HepG2 (cell line): ENCODE results near the gene CDH12. TPM values are rescaled to one million over a fixed set of nuclear protein-coding genes. Genes with fewer than 3 reads are reported as not detected.

Experiments
- ATAC-seq: fragments of 200-7000 bp; cut with Tn5 transposase; 3 replicates; pipeline ENCODE4 v1.9.1; 2020; ENCODE audit warnings: mild to moderate bottlenecking, moderate library complexity
- BruUV-seq: library from RNA; stranded (reverse); fragments of 400-500 nt; replicated peaks from 2 replicates; lab custom pipeline; 2021; lab: Mats Ljungman, UMichigan
- CTCF ChIA-PET: fragments of 300-600 bp; formaldehyde crosslinking; extraction: SDS; loops from one replicate; lab custom pipeline; 2021; ENCODE audit warnings: low total read pairs, inconsistent platforms, low intra/inter-chr PET ratio; lab: Yijun Ruan, JAX
- POLR2A ChIA-PET: fragments of 350-600 bp; sonication (Branson Sonifier 250); formaldehyde crosslinking; loops from one replicate; lab custom pipeline; 2020; ENCODE audit warnings: antibody characterized with exemption, inconsistent platforms; lab: Yijun Ruan, JAX
- DNase-seq: peaks from one replicate; pipeline ENCODE4 v3.0.0-alpha.2; 2015; ENCODE audit warnings: low spot score
- FAIRE-seq: peaks from 3 replicates; lab custom pipeline; 2011; peaks lifted over from hg19 to GRCh38; lab: Jason Lieb, UNC
- H2AFZ ChIP-seq: one replicate; pipeline ENCODE4 v1.6.1; 2011; ENCODE audit warnings: low read length, inconsistent platforms
- H3K27ac ChIP-seq: fragments of 300-600 bp; 3 replicates; pipeline ENCODE4 v1.8.0; 2011; ENCODE audit warnings: mixed run types, mild to moderate bottlenecking, mixed read lengths, low read length, inconsistent platforms; ENCODE audit not compliant: insufficient read depth; ENCODE audit errors: extremely low read length
- H3K27me3 ChIP-seq, 2 experiments: fragments of 200-600 bp in 1 of 2; 2 replicates in 1 of 2; 3 replicates in 1 of 2; pipeline versions ENCODE4 v1.6.0 to v1.8.0; 2011; ENCODE audit warnings: low read length in 2 of 2, mild to moderate bottlenecking in 2 of 2, moderate library complexity in 2 of 2, inconsistent platforms in 1 of 2; ENCODE audit not compliant: insufficient read depth in 2 of 2, control insufficient read depth in 1 of 2
- H3K36me3 ChIP-seq, 2 experiments: fragments of 200-600 bp in 1 of 2; replicated peaks in 1 of 2; 2 replicates in 1 of 2; 3 replicates in 1 of 2; pipeline versions ENCODE4 v1.5.1 to v1.8.0; 2011; ENCODE audit warnings: low read length in 2 of 2, inconsistent platforms in 1 of 2; ENCODE audit not compliant: insufficient read depth in 2 of 2, control insufficient read depth in 1 of 2
- H3K4me1 ChIP-seq: 2 replicates; pipeline ENCODE4 v1.5.1; 2012; ENCODE audit warnings: low read length, inconsistent platforms; ENCODE audit not compliant: insufficient read depth
- H3K4me2 ChIP-seq: 2 replicates; pipeline ENCODE4 v1.6.0; 2011; ENCODE audit warnings: low read depth, low read length, inconsistent platforms
- H3K4me3 ChIP-seq, 3 experiments: fragments of 200-600 bp in 1 of 3; sonication (generic), shearing (Covaris generic) in 1 of 3; replicated peaks in 1 of 3; 2 replicates each; pipeline ENCODE4 v1.5.1; 2011 to 2016; ENCODE audit warnings: low read length in 3 of 3, inconsistent platforms in 2 of 3, low read depth in 2 of 3, mild to moderate bottlenecking in 2 of 3, control low read depth in 1 of 3, mixed read lengths in 1 of 3; ENCODE audit not compliant: insufficient read depth in 1 of 3
- H3K79me2 ChIP-seq: one replicate; pipeline ENCODE4 v1.6.1; 2011; ENCODE audit warnings: low read length, inconsistent platforms; ENCODE audit not compliant: insufficient read depth
- H3K9ac ChIP-seq: 2 replicates; pipeline ENCODE4 v1.6.0; 2011; ENCODE audit warnings: mild to moderate bottlenecking, low read depth, low read length, inconsistent platforms; ENCODE audit not compliant: insufficient read depth
- H3K9me3 ChIP-seq: 2 replicates; pipeline ENCODE4 v1.5.1; 2012; ENCODE audit warnings: mild to moderate bottlenecking, low read length
- H4K20me1 ChIP-seq: 2 replicates; pipeline ENCODE4 v1.6.0; 2011; ENCODE audit warnings: inconsistent platforms, mild to moderate bottlenecking, low read length, moderate library complexity; ENCODE audit not compliant: insufficient read depth
- PAX8 ChIP-seq: sonication (generic); formaldehyde crosslinking; IDR thresholded peaks from 2 replicates; pipeline ENCODE4 v1.8.0; 2022; ENCODE audit warnings: mild to moderate bottlenecking, missing genetic modification reagents, borderline replicate concordance
- PHF20 ChIP-seq: sonication (generic); formaldehyde crosslinking; IDR thresholded peaks from 2 replicates; pipeline ENCODE4 v1.5.0; 2020; ENCODE audit warnings: mild to moderate bottlenecking, missing genetic modification reagents
- PRPF4 ChIP-seq: fragments of 200-400 bp; formaldehyde crosslinking; IDR thresholded peaks from 2 replicates; pipeline ENCODE4 v1.6.1; 2016; ENCODE audit warnings: low read length, low read depth; ENCODE audit not compliant: poor library complexity, severe bottlenecking
- REL ChIP-seq: sonication (generic); formaldehyde crosslinking; conservative IDR thresholded peaks from 2 replicates; pipeline ENCODE4 v1.8.0; 2022; ENCODE audit warnings: mild to moderate bottlenecking, missing genetic modification reagents, moderate library complexity
- ZBTB38 ChIP-seq: sonication (generic); formaldehyde crosslinking; IDR thresholded peaks from 2 replicates; pipeline ENCODE4 v1.5.1; 2020; ENCODE audit warnings: mild to moderate bottlenecking, missing genetic modification reagents
- ZC3H4 ChIP-seq: sonication (generic); formaldehyde crosslinking; IDR thresholded peaks from 2 replicates; pipeline ENCODE4 v1.4.0; 2020; ENCODE audit warnings: missing genetic modification reagents, borderline replicate concordance
- ZNF496 ChIP-seq: sonication (generic); formaldehyde crosslinking; IDR thresholded peaks from 2 replicates; pipeline ENCODE4 v1.8.1; 2023; ENCODE audit warnings: mild to moderate bottlenecking, moderate library complexity, missing genetic modification reagents; ENCODE audit not compliant: insufficient replicate concordance
- ZNF567 ChIP-seq: sonication (generic); formaldehyde crosslinking; IDR thresholded peaks from 2 replicates; pipeline ENCODE4 v1.8.1; 2023; ENCODE audit warnings: mild to moderate bottlenecking, missing genetic modification reagents, borderline replicate concordance
- ZNF670 ChIP-seq: sonication (generic); formaldehyde crosslinking; IDR thresholded peaks from 2 replicates; pipeline ENCODE4 v1.8.0; 2022; ENCODE audit warnings: mild to moderate bottlenecking, missing genetic modification reagents, borderline replicate concordance
- WGBS: methylation state at CpG from one replicate; pipeline ENCODE4 v1.1.6; 2017; ENCODE audit warnings: low lambda C conversion rate; 5-methylcytosine and 5-hydroxymethylcytosine counted together
- in situ Hi-C: cut with HindIII; loops from 2 replicates; pipeline ENCODE4 v1.10.0; 2017; ENCODE audit warnings: low pct_unique_long_range_greater_than_20kb; ENCODE audit not compliant: extremely low pct_ligation_motif_present
- intact Hi-C: fragments of 100-400 bp; cut with micrococcal nuclease; formaldehyde crosslinking; loops from one replicate; pipeline ENCODE4 v1.10.0; 2022; ENCODE audit not compliant: unreplicated experiment
- polyA plus RNA-seq, 8 experiments: library from polyadenylated mRNA; depleted of rRNA in 3 of 8; stranded (reverse) in 7 of 8; unstranded in 1 of 8; fragments of >200 nt; fragmentation: Illumina TruSeq in 4 of 8; extraction: Trizol in 4 of 8; gene quantifications; 2 replicates each; pipeline versions ENCODE4 v1.2.1 to v1.2.3, GENCODE V29; 2011 to 2016; ENCODE audit warnings: low read depth in 4 of 8, missing spikeins in 1 of 8, mixed read lengths in 1 of 8; ENCODE audit not compliant: insufficient read depth in 1 of 8
- total RNA-seq, 5 experiments: library from RNA; depleted of rRNA; stranded (reverse); fragments of >200 nt; fragmentation: Illumina TruSeq; extraction: Trizol; gene quantifications; 2 replicates each; pipeline ENCODE4 v1.2.3, GENCODE V29; 2016; ENCODE audit warnings: low read depth in 1 of 5
- TF ChIP-seq, protein P1 (sequence below): sonication (generic); formaldehyde crosslinking; IDR thresholded peaks from 2 replicates; pipeline ENCODE4 v1.5.0; 2020; ENCODE audit warnings: mild to moderate bottlenecking, missing genetic modification reagents
- TF ChIP-seq, protein P2 (sequence below): sonication (generic); formaldehyde crosslinking; IDR thresholded peaks from 2 replicates; pipeline ENCODE4 v1.5.1; 2020; ENCODE audit warnings: mild to moderate bottlenecking, missing genetic modification reagents, borderline replicate concordance

The CDH12 gene
- total and polyA plus RNA-seq, 2 of the 13 experiments (the other 11 are each of a cell fraction or from before 2014, with no cell fraction given), result not detected

DNA sequence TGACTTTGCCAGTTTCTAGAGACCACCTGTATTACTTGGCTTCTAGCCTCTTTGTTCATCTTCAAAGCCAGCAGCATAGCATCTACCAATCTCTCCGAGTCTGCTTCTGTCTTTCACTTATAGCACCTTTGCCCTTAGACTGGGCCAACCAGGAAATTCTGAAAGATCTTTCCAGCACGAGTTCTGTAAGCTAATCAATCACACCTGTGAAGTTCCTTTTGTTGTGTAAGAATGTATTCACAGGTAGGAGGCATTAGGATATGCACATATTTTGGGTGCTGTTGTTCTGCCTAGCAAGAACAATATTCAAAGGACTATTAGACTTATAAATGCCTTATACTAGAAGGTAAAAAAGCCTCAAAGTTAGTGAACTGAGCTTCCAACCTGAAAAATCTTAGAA lies 232.1 kb downstream of the CDH12 start:
- Histone ChIP-seq H3K27ac (no peak overlapping the region), H3K4me1 (no peaks in the 10 kb centered on the region), H3K36me3 (no peaks in the 10 kb centered on the region), H3K79me2 (no peaks in the 10 kb centered on the region), H4K20me1 (no peaks in the 10 kb centered on the region), H2AFZ (no peak overlapping the region)
- ATAC-seq, result no peak
- CTCF ChIA-PET, result no interaction called here
- no peak for TF ChIP-seq ZNF496
- TF ChIP-seq, protein P1, sequence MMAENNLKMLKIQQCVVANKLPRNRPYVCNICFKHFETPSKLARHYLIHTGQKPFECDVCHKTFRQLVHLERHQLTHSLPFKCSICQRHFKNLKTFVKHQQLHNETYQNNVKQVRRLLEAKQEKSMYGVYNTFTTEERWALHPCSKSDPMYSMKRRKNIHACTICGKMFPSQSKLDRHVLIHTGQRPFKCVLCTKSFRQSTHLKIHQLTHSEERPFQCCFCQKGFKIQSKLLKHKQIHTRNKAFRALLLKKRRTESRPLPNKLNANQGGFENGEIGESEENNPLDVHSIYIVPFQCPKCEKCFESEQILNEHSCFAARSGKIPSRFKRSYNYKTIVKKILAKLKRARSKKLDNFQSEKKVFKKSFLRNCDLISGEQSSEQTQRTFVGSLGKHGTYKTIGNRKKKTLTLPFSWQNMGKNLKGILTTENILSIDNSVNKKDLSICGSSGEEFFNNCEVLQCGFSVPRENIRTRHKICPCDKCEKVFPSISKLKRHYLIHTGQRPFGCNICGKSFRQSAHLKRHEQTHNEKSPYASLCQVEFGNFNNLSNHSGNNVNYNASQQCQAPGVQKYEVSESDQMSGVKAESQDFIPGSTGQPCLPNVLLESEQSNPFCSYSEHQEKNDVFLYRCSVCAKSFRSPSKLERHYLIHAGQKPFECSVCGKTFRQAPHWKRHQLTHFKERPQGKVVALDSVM (CRISPR knock-in tag), result no peak
- TF ChIP-seq, all 625 proteins: peak for 0
- H3K27me3 ChIP-seq, result no peaks in the 10 kb centered on the region
- no peak for FAIRE-seq
- H3K4me2 ChIP-seq, result no peak overlapping the region
- POLR2A ChIA-PET, result no interaction called here
- intact Hi-C loops (no loop called here), in situ Hi-C loops (no loop called here)
- BruUV-seq, result no TSS peak
- H3K4me3 ChIP-seq, result no peak overlapping the region
- 0% methylated on average over 2 of the region's 2 CpGs for WGBS
- DNase-seq, result no peak
- peaks cover 27% of the 10 kb centered on the region for H3K9me3 ChIP-seq
- no peak overlapping the region for H3K9ac ChIP-seq

DNA sequence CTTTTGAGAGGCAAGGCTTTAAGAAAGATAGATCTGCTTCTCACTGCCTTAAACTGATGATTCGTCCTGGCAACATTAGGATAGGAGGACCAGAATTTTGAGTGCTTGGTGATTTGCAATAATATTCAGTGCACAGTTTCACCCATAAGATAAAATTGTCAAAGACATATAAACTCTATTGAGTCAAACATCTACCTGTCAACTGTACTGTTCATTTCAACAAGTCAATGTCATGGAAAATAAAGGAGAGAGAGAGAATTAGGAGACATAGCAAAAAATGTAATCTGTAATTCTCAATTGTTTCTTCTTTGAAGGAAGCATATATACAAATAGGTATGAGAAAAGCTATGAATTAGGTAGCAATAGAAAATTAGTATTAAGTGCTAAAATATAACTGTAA lies 237.2 kb downstream of the CDH12 start:
- Histone ChIP-seq H2AFZ (no peak overlapping the region), H4K20me1 (no peaks in the 10 kb centered on the region), H3K36me3 (no peaks in the 10 kb centered on the region), H3K9ac (no peak overlapping the region), H3K4me3 (no peak overlapping the region), H3K4me2 (no peak overlapping the region), H3K79me2 (no peaks in the 10 kb centered on the region), H3K4me1 (no peaks in the 10 kb centered on the region), H3K27ac (no peak overlapping the region), H3K27me3 (no peaks in the 10 kb centered on the region), H3K9me3 (peaks cover 22% of the 10 kb centered on the region; the same call in 1 of the 2 replicates)
- intact Hi-C loops, result no loop called here
- in situ Hi-C loops, result no loop called here
- ATAC-seq (no peak), FAIRE-seq (no peak), DNase-seq (no peak)
- ChIA-PET CTCF (no interaction called here), POLR2A (no interaction called here)
- 6% methylated on average over 1 of the region's 1 CpG for WGBS
- BruUV-seq, result no TSS peak
- no peak for TF ChIP-seq PRPF4
- TF ChIP-seq ZBTB38, result no peak
- TF ChIP-seq, protein P2, sequence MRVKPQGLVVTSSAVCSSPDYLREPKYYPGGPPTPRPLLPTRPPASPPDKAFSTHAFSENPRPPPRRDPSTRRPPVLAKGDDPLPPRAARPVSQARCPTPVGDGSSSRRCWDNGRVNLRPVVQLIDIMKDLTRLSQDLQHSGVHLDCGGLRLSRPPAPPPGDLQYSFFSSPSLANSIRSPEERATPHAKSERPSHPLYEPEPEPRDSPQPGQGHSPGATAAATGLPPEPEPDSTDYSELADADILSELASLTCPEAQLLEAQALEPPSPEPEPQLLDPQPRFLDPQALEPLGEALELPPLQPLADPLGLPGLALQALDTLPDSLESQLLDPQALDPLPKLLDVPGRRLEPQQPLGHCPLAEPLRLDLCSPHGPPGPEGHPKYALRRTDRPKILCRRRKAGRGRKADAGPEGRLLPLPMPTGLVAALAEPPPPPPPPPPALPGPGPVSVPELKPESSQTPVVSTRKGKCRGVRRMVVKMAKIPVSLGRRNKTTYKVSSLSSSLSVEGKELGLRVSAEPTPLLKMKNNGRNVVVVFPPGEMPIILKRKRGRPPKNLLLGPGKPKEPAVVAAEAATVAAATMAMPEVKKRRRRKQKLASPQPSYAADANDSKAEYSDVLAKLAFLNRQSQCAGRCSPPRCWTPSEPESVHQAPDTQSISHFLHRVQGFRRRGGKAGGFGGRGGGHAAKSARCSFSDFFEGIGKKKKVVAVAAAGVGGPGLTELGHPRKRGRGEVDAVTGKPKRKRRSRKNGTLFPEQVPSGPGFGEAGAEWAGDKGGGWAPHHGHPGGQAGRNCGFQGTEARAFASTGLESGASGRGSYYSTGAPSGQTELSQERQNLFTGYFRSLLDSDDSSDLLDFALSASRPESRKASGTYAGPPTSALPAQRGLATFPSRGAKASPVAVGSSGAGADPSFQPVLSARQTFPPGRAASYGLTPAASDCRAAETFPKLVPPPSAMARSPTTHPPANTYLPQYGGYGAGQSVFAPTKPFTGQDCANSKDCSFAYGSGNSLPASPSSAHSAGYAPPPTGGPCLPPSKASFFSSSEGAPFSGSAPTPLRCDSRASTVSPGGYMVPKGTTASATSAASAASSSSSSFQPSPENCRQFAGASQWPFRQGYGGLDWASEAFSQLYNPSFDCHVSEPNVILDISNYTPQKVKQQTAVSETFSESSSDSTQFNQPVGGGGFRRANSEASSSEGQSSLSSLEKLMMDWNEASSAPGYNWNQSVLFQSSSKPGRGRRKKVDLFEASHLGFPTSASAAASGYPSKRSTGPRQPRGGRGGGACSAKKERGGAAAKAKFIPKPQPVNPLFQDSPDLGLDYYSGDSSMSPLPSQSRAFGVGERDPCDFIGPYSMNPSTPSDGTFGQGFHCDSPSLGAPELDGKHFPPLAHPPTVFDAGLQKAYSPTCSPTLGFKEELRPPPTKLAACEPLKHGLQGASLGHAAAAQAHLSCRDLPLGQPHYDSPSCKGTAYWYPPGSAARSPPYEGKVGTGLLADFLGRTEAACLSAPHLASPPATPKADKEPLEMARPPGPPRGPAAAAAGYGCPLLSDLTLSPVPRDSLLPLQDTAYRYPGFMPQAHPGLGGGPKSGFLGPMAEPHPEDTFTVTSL, result no peak
- TF ChIP-seq ZNF670 (CRISPR knock-in tag), result no peak
- no peak for TF ChIP-seq ZC3H4 (CRISPR knock-in tag)
- TF ChIP-seq REL, result no peak
- TF ChIP-seq PHF20 (CRISPR knock-in tag), result no peak
- no peak for TF ChIP-seq PAX8 (CRISPR knock-in tag)
- TF ChIP-seq ZNF567 (CRISPR knock-in tag), result no peak
